HCEC 1CT (cell line): ENCODE measurements around the gene RFTN1.

Source experiments
- DNase-seq: peaks from one replicate; pipeline ENCODE4 v3.0.0-alpha.2; 2017

RFTN1 gene

GRCh38 chr3:16399473-16399872, 114.0 kb downstream of the RFTN1 start:
- peak; percentile 54 for DNase-seq

- DNase-seq = no peak
Observed at GRCh38 chr3:16398648-16399047, 114.9 kb downstream of the RFTN1 start.

- no peak for DNase-seq
Observed at GRCh38 chr3:16396202-16396601, 117.3 kb downstream of the RFTN1 start.

GRCh38 chr3:16395212-16395611, 118.3 kb downstream of the RFTN1 start:
- DNase-seq = no peak

- no peak for DNase-seq
Observed at GRCh38 chr3:16394639-16395038, 118.9 kb downstream of the RFTN1 start.

- DNase-seq = no peak
Observed at GRCh38 chr3:16392717-16393116, 120.8 kb downstream of the RFTN1 start.

GRCh38 chr3:16392065-16392464, 121.4 kb downstream of the RFTN1 start:
- DNase-seq = no peak

- DNase-seq = no peak
Observed at GRCh38 chr3:16390581-16390980, 122.9 kb downstream of the RFTN1 start.

- DNase-seq = peak; percentile 25
Observed at GRCh38 chr3:16388850-16389441, 124.6 kb downstream of the RFTN1 start.

- DNase-seq = no peak
Observed at GRCh38 chr3:16386561-16386960, 126.9 kb downstream of the RFTN1 start.

GRCh38 chr3:16385151-16385550, 128.3 kb downstream of the RFTN1 start:
- DNase-seq = no peak

- DNase-seq = no peak
Observed at GRCh38 chr3:16383864-16384263, 129.6 kb downstream of the RFTN1 start.

- DNase-seq = no peak
Observed at GRCh38 chr3:16382845-16383244, 130.7 kb downstream of the RFTN1 start.

- no peak for DNase-seq
Observed at GRCh38 chr3:16381426-16381825, 132.1 kb downstream of the RFTN1 start.

GRCh38 chr3:16380421-16380820, 133.1 kb downstream of the RFTN1 start:
- DNase-seq = no peak

GRCh38 chr3:16379838-16380237, 133.7 kb downstream of the RFTN1 start:
- DNase-seq = no peak

GRCh38 chr3:16378920-16379319, 134.6 kb downstream of the RFTN1 start:
- peak; percentile 60 for DNase-seq

GRCh38 chr3:16378415-16378814, 135.1 kb downstream of the RFTN1 start:
- DNase-seq = no peak

GRCh38 chr3:16377847-16378302, 135.6 kb downstream of the RFTN1 start:
- no peak for DNase-seq

GRCh38 chr3:16377196-16377595, 136.3 kb downstream of the RFTN1 start:
- DNase-seq = no peak

GRCh38 chr3:16375891-16376290, 137.6 kb downstream of the RFTN1 start:
- no peak for DNase-seq

GRCh38 chr3:16374935-16375245, 138.6 kb downstream of the RFTN1 start:
- no peak for DNase-seq

- no peak for DNase-seq
Observed at GRCh38 chr3:16374047-16374934, 139.2 kb downstream of the RFTN1 start.

- no peak for DNase-seq
Observed at GRCh38 chr3:16373341-16373946, 140.1 kb downstream of the RFTN1 start.
